ENCODE measurements around the gene UGT2B17. TPM values are rescaled to one million over a fixed set of nuclear protein-coding genes. Genes with fewer than 3 reads are reported as not detected.

Gene UGT2B17
- total RNA-seq, 1 donor from 2014 or later: not detected

- no peak for DNase-seq (ENCODE audit: low spot score)
- intact Hi-C loops (cut with DNase I): loop anchor here (5.0 kb wide), 1 partner anchor 674 kb away; no protein-coding TSS in a partner anchor
These were observed 77.6 kb downstream of the UGT2B17 start for GRCh38 chr4:68498413-68499007.

GRCh38 chr4:68494688-68495087 is 81.4 kb downstream of the UGT2B17 start:
- no peak for DNase-seq (ENCODE audit: low spot score)
- intact Hi-C loops (cut with DNase I): loop anchor here (5.0 kb wide), 2 partner anchors 133 to 678 kb away; no protein-coding TSS in a partner anchor

GRCh38 chr4:68490826-68491457 is 85.2 kb downstream of the UGT2B17 start:
- intact Hi-C loops (cut with DNase I): loop anchor here (5.0 kb wide), 1 partner anchor 136 kb away; no protein-coding TSS in a partner anchor
- DNase-seq (ENCODE audit: low spot score): no peak

GRCh38 chr4:68489338-68489737 is 86.8 kb downstream of the UGT2B17 start:
- no peak for DNase-seq (ENCODE audit: low spot score)
- intact Hi-C loops (cut with DNase I): no loop called here

Other genes starting within 250 kb of the UGT2B17 start
- 56.5 TPM for gene YTHDC1, start 226.2 kb downstream of the UGT2B17 start, total RNA-seq
- not detected for gene TMPRSS11E, start 128.9 kb downstream of the UGT2B17 start, total RNA-seq
- not detected for gene UGT2B15, start 94.3 kb upstream of the UGT2B17 start, total RNA-seq
- not detected for gene UGT2B10, start 239.7 kb upstream of the UGT2B17 start, total RNA-seq